GM18907 (cell line): Measurements from ENCODE around the gene PRKCA.

Experiments
- ATAC-seq: cut with Tn5 transposase; IDR thresholded peaks from one replicate; pipeline ENCODE4 v1.9.1; 2021; ENCODE audit warnings: mild to moderate bottlenecking, moderate library complexity; ENCODE audit not compliant: unreplicated experiment

Gene PRKCA

DNA sequence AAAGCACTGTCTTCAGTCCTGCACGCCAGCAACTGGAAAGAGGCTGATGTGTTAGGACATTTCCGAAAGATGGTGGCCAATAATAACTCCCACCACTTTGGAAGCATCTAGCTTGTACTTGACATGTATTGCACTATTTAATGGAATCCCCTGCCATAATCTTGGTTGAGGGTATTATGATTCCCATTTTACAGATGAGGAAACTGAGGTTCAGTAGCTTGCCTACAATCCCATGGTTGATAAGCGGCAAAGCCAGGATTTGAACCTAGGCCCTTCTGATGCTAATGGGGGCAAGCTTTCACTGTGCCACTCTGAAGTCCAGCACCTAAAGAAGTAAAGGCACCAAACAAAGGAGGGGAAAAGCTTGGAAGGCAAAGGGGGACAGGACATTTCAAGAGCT is 540.5 kb downstream of the PRKCA start:
- no peak for ATAC-seq

DNA sequence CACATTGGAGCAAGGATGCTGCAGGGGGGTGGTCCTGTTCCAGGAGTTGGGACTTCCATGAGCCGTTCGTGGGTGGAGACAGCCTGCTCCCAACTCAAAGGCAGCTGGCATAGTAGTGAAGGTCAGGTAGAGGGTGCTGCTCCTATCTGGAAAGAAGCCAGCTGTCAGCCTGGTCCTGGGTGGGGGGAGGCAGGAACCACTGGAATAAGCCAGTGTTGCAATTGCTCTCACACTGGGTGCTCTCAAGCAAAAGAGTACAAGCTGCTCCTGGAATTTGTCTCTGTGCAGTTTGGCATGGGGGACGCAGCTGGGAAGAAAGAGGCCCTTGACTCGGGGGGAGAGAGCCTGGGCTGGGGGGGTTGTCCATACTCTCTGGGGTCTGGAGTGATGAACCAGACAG is 541.2 kb downstream of the PRKCA start:
- ATAC-seq = no peak

DNA sequence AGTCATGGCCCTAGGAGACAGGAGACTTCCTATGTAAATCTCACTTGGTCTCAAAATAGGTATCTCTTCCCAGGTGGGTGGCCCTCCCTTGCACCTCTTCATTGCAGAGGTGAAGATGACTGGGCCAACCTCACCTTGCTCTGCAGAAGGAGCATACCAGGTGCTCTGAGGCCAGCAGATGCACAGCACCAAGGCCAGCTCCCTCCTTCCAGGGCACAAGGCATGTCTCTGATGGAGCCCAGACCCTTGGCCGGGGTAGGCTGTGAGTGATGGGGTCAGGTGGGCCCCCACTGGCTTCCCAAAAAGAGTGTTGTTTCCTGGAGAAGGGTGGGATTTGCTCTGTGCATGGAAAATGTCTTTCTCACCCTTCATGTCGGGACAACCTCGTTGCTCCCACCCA is 545.3 kb downstream of the PRKCA start:
- no peak for ATAC-seq

DNA sequence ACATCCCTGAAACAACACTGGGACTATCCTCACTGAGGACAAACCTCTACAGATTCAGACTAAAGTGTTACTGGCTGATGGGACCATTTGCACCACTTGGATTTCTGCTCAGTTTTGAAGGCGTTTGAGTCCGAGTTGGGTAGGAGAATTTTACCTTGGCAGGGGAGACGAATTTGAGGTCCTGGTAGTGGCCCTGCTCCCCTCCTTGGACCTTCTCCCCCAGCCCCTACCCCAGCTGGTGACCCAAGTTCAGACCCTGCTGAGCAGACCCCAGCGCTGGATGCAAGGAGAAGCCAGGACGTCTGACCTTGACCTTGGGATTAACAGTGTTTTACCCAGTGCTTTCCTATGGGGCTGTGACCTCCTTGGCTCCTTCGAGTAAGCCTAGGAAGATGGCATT is 546.1 kb downstream of the PRKCA start:
- no peak for ATAC-seq

GRCh38 chr17:66849032-66849655 is 546.7 kb downstream of the PRKCA start:
- no peak for ATAC-seq

DNA sequence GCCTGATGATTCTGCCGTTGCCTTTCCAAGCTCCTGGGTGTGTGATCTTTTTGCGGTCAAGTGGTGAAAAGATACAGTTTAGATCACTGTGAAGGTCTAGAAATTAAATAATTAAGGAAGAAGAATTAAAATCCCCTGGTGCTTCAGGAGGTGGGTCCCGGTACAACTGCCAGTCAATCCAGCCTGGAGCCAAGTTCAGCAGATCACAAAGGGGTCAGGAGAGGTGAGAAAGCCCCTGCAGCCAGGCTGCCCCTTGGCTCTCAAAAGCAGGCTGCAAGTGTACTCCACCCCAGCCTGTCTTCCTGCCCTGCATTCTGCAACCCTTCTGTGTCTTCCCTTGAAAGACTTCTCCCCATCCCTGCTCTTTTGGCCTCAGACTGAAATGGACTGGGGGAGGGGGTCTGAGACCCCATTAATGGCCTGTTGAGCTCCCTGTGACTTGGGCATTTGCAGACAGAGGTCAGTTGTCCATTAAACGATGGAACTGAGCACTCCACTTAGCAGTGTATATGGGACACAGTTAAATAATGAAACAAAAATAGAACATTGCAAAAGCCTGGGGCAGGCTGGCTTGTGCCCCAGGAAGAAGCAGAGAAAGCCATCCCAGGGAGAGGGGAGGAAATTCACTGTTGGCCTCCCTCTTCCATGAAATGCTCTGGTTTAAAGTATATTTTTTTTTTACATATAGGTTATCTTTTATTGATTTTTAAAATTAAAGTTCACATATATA is 547.6 kb downstream of the PRKCA start:
- ATAC-seq = no peak

DNA sequence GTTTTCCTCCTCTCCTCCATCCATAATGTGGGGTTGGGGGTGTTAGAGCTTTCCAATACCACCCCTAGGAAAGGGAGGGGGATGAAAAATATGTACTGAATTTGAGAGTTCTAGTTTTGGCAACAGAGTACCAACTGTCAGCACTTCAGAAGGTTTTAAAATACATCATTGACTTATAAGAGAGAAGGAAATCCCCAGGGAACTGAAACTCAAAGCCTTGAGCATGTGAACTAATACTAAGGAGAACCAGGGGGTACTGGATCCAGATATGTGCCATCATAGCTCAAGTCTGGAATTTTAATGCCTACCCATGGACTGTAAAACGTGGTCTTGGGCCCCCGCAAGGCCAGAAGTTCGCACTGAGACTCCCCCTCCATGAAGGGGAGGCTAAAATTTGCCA is 548.3 kb downstream of the PRKCA start:
- ATAC-seq = no peak

DNA sequence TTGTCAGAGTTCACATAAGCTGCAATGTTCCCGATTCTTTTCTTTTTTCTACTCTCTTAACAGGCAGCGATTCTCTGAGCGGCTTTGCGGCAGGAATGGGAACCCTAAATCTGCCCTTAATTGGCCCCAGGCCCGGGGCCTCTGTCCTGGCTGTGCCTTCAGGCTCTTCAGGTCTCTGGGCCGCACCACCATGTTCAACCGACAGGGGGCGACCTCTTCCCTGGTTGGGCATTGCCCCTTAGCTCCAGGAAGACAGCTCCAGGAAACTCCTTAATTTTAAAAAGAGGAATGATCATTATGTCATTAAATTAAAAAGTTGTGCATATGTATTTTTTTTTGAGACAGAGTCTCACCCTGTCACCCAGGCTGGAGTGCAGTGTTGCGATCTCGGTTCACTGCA is 552.8 kb downstream of the PRKCA start:
- no peak for ATAC-seq

- no peak for ATAC-seq
These were observed 556.0 kb downstream of the PRKCA start for GRCh38 chr17:66858226-66859083.

GRCh38 chr17:66859353-66859752 is 556.9 kb downstream of the PRKCA start:
- no peak for ATAC-seq

DNA sequence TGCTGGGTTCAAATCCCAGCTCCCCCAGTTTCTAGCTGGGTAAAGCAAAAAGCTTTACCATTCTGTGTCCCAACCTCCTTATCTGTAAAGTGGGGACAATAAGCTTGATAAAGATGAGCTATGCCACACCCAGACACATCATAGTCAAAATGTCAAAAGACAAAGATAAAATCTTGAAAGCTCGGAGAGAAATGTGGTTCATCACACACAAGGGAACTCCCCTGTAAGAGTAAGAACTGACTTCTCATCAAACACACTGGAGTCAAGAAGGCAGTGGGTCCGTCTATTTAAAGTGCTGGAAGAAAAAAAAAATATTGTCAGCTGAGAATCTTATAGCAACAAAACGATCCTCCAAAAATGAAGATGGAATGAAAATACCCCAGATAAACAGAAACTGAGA is 557.8 kb downstream of the PRKCA start:
- no peak for ATAC-seq
